HUES6 (cell line): ENCODE measurements around the gene ID1.

Experiments used
- H3K27ac ChIP-seq: 2 replicates; pipeline ENCODE4 v1.7.0; 2013; ENCODE audit warnings: low read depth, mild to moderate bottlenecking, low read length, inconsistent platforms
- H3K27me3 ChIP-seq: 2 replicates; pipeline ENCODE4 v1.6.1; 2013; ENCODE audit warnings: low read length; ENCODE audit not compliant: control insufficient read depth, insufficient read depth
- H3K36me3 ChIP-seq: 2 replicates; pipeline ENCODE4 v1.6.1; 2013; ENCODE audit warnings: low read length; ENCODE audit not compliant: control insufficient read depth, insufficient read depth
- H3K4me1 ChIP-seq: 2 replicates; pipeline ENCODE4 v1.6.1; 2013; ENCODE audit warnings: low read length; ENCODE audit not compliant: control insufficient read depth, insufficient read depth
- H3K4me3 ChIP-seq: 2 replicates; pipeline ENCODE4 v1.5.1; 2013; ENCODE audit warnings: low read depth, low read length
- H3K9ac ChIP-seq: one replicate; pipeline ENCODE4 v1.6.1; 2013; ENCODE audit warnings: mild to moderate bottlenecking, low read length
- H3K9me3 ChIP-seq: 2 replicates; pipeline ENCODE4 v1.6.1; 2013; ENCODE audit warnings: low read depth, low read length; ENCODE audit not compliant: control insufficient read depth, insufficient read depth

The ID1 gene, protein sequence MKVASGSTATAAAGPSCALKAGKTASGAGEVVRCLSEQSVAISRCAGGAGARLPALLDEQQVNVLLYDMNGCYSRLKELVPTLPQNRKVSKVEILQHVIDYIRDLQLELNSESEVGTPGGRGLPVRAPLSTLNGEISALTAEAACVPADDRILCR

DNA sequence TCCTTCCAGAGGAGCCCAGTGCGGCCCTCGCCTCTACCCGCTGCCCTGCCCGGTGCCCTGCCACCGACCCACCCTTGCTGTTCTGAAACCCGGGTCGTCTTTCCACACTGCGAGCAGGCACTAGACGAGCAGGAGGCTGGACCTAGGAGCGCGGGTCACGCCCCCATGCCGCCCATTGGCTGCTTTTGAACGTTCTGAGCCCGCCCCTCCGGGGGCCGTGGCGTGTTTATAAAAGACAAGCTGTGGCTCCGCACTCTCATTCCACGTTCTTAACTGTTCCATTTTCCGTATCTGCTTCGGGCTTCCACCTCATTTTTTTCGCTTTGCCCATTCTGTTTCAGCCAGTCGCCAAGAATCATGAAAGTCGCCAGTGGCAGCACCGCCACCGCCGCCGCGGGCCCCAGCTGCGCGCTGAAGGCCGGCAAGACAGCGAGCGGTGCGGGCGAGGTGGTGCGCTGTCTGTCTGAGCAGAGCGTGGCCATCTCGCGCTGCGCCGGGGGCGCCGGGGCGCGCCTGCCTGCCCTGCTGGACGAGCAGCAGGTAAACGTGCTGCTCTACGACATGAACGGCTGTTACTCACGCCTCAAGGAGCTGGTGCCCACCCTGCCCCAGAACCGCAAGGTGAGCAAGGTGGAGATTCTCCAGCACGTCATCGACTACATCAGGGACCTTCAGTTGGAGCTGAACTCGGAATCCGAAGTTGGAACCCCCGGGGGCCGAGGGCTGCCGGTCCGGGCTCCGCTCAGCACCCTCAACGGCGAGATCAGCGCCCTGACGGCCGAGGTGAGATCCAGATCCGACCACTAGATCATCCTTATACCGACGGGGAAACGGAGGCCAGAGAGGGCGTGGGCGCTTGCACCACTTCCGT is at the start of gene ID1:
Gene ID1, plus strand, starts transcription at position 259 of the 871 bp plus-strand sequence. Its CDS starts 99 bp downstream, at position 358.
- H3K4me1 ChIP-seq = peaks cover 34% of the 10 kb centered on the region
- H3K4me3 ChIP-seq = peak within 1 kb of the TSS; percentile 86
- peak within 1 kb of the TSS; percentile 93 for H3K27ac ChIP-seq
- peaks cover 18% of the 10 kb centered on the region for H3K36me3 ChIP-seq
- no peaks in the 10 kb centered on the region for H3K27me3 ChIP-seq
- no peaks in the 10 kb centered on the region for H3K9me3 ChIP-seq
- peak within 1 kb of the TSS; percentile 97 for H3K9ac ChIP-seq

DNA sequence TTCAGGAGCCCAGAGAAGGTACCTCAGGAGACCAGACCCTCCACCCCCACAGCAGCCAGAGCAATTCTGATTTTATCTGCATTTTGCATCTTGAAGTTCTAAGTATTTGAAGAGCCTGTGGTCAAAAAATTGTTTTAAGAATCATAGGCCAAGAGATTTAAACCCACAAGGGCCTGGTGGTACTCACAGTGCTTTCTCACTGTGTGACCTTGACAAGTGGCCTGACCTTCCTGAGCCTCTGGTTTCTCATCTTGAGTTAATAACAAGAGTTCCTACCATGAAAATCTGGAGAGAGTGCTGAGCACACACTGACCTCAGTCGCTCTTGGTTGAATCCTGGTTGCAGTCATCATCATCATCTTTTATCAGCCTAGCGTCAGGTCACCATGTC is 45.4 kb upstream of the ID1 start:
- H3K4me1 ChIP-seq = peaks cover 11% of the 10 kb centered on the region
- no peak overlapping the region; the same call in 1 of the 2 replicates for H3K27ac ChIP-seq
- no peaks in the 10 kb centered on the region for H3K27me3 ChIP-seq
- H3K36me3 ChIP-seq = peaks cover 78% of the 10 kb centered on the region
- H3K9me3 ChIP-seq = no peaks in the 10 kb centered on the region
- no peak overlapping the region for H3K4me3 ChIP-seq
- H3K9ac ChIP-seq = peak overlapping the region; percentile 49

DNA sequence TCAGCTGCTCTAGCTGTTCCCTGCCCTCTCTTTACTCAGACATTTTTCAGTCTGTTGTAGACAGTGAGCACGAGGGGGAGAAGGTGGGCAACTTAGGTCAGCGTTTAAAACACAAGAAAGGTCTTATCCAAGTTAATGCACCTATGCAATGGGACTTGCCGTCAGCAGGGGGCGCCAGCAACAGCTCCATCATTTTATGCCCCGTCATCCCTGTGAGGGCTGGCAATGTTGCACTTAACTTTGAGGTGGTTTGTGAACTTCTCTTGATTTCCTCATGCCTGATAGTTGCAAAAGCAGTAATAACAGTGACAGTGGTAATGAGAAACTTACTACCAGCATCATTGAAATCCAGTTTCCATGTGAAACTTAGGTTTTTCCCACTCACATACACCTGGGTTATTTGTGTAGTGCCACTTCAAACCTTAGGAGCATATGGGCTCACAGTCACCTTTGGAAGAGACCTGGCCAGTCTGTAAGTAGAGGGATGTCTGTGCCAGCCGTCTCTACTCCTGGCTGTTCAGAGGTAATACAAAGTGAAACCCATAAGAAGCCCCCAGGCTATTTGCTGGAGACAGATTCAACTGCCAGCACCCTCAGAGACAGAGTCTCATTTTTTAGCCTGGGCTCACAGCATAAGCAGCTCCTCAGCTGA is 44.9 kb upstream of the ID1 start:
- Histone ChIP-seq H3K27me3 (no peaks in the 10 kb centered on the region), H3K27ac (peak overlapping the region; percentile 65), H3K4me1 (peaks cover 11% of the 10 kb centered on the region), H3K4me3 (no peak overlapping the region), H3K36me3 (peaks cover 73% of the 10 kb centered on the region), H3K9ac (peak overlapping the region; percentile 49), H3K9me3 (no peaks in the 10 kb centered on the region)

DNA sequence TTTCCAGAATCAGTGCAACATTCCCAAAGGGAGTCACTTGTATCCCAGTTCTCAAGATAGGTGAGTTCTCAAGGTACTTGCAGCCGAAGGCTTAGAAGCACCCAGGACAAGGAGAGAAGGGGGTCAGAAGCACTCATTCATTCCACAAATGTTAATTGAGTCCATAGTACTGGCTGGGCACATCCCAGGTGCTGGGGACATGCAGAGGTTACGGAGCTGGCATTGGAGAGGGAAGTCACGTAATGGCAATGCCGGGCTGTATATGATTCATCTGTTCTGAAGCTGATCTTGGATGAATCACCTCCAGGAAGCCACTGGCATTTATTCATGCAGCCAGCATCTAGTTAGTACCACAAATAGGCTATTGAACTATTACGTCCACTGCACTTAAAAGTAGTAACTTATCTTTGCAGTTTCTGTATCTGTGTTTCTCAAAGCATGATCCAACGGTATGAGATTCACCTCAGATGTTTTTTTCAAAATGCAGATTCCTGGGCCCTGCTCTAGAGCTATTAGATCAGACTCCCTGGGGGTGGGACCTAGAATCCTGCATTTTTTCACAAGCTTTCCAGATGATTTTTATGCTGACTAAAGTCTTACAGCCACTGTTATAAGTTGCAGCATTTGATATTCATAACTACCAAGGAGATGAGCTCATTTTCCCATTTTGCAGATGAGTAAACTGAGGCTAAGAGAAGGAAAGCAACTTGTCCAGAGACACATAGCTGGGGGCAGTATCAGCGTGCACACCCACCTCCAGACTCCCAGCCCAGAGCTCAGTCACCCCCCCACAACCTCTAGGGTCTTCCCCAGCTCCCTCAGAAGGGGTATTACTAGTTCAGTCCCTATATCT is 44.1 kb upstream of the ID1 start:
- H3K4me3 ChIP-seq = no peak overlapping the region
- H3K9ac ChIP-seq = no peak overlapping the region
- H3K27ac ChIP-seq = peak overlapping the region; percentile 65
- no peaks in the 10 kb centered on the region for H3K9me3 ChIP-seq
- peaks cover 12% of the 10 kb centered on the region for H3K4me1 ChIP-seq
- H3K27me3 ChIP-seq = no peaks in the 10 kb centered on the region
- H3K36me3 ChIP-seq = peaks cover 75% of the 10 kb centered on the region

DNA sequence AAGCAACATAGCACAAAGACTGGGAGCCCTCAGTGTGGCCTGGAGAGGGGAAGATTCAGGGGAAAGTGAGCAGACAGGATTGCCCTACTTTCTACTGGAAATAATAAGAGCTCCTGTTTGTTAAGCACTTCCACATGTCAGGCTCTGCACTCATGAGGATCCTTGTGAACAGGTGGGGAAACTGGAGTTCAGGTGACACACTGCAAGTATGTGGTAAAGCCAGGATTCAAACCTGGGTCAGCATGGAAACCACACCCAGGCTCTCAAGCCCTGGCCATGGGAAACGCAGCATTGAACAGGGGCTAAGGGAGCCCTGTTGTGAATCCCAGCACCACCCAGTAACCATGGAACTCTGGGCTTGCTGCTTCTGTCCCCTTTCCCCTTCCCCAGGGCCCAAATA is 42.8 kb upstream of the ID1 start:
- Histone ChIP-seq H3K27ac (no peak overlapping the region), H3K9ac (no peak overlapping the region), H3K36me3 (peaks cover 76% of the 10 kb centered on the region), H3K27me3 (no peaks in the 10 kb centered on the region), H3K4me1 (peaks cover 25% of the 10 kb centered on the region), H3K9me3 (no peaks in the 10 kb centered on the region), H3K4me3 (no peak overlapping the region)

DNA sequence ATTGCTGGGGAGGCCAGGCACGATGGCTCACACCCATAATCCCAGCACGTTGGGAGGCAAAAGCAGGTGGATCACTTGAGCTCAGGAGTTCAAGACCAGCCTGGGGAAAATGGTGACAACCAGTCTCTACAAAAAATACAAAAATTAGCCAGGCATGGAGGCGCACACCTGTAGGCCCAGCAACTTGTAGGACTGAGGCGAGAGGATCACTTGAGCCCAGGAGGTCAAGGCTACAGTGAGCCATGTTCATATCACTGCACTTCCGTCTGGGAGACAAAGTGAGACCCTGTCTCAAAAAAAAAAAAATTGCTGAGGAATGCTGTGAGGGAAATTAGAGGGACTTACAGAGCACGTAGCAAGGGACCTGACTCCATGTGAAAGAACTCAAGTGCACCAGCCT is 40.8 kb upstream of the ID1 start:
- Histone ChIP-seq H3K27me3 (no peaks in the 10 kb centered on the region), H3K9me3 (no peaks in the 10 kb centered on the region), H3K4me1 (peaks cover 39% of the 10 kb centered on the region), H3K36me3 (peaks cover 80% of the 10 kb centered on the region), H3K4me3 (no peak overlapping the region), H3K27ac (no peak overlapping the region), H3K9ac (no peak overlapping the region)

DNA sequence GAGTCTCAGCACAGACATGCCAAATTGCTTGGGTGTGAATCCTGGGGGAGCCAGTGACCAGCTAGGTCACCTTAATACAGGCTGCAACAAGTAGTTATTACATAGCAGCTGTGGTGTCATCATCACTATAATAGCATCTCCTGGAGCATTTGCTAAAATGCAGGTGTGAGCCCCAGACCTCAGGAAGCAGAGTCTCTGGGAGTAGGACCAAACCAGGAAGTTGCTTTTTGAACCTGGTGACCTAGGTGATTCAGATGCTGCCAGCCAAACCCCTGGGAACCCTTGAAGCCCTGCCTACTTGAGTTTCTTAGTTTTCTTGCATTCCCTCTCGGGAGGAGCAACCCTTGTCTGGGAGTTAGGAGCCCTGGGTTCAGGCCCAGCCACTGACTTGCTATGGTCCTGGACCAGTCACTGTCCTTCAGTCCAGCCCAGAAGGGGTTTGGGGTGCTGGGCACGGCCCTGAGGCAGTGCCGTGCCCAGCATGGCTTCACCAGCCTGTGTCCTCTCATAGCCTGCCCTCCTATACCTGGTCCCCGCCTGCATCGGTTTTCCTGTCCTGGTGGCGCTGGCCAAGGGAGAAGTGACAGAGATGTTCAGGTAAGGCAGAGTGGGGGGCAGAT is 39.3 kb upstream of the ID1 start:
- Histone ChIP-seq H3K27me3 (no peaks in the 10 kb centered on the region), H3K36me3 (peaks cover 76% of the 10 kb centered on the region), H3K4me1 (peaks cover 34% of the 10 kb centered on the region), H3K9me3 (no peaks in the 10 kb centered on the region), H3K27ac (no peak overlapping the region), H3K4me3 (no peak overlapping the region), H3K9ac (no peak overlapping the region)

DNA sequence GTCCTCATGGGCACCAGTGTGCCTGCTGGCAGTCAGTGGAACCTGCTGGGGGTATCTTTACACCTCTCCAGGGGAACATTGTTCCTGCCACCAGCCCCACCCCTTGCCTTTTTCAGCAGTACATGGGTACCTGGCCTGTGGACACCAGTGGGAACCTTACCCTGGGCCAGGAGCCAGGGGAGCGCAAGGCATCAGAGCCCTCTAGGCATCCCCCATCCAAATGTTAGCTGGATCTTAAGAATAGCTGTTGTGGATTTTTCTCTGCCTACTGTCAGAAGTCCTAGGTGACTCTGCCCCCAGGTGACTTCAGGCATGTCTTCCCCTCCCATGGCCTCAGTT is 38.8 kb upstream of the ID1 start:
- Histone ChIP-seq H3K9me3 (no peaks in the 10 kb centered on the region), H3K4me3 (no peak overlapping the region), H3K27ac (no peak overlapping the region), H3K36me3 (peaks cover 71% of the 10 kb centered on the region), H3K27me3 (no peaks in the 10 kb centered on the region), H3K4me1 (peaks cover 34% of the 10 kb centered on the region), H3K9ac (no peak overlapping the region)

DNA sequence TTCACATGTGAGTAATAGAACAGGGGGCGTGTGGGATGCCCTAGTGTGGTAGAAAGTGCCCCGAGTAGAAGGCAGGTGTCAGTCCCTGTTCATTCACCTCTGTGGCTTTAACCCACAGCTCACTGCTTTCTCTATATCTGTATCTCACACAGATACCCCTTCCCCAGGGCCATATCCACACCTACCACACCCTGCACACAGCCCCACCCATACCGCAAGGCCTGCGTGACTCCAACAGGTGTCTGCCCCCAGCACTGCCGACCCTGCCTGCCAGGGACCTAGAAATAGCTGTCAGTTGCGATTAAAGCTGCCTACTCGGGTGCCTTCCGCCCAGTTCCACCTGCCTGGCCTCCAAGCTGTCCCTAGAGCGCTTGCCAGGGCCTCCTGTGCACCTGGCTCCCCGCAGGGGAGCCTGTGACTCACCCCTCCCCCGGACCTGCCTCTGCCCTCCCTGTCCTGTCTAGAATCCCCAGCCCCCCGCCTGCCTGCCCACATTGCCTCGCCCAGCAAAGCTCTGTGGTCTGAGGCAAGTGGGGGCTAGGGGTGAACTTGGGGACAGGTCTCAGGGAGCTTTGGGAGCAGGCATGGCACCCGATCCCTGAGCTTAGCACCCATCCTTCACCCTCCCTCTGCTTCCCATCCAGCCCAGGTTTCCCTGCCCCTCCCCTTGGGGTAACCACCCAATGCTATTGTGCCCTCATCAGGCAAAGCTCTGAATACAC is 38.3 kb upstream of the ID1 start:
- H3K4me3 ChIP-seq = no peak overlapping the region
- no peaks in the 10 kb centered on the region for H3K27me3 ChIP-seq
- peaks cover 66% of the 10 kb centered on the region for H3K36me3 ChIP-seq
- H3K9me3 ChIP-seq = no peaks in the 10 kb centered on the region
- no peak overlapping the region for H3K27ac ChIP-seq
- peaks cover 34% of the 10 kb centered on the region for H3K4me1 ChIP-seq
- H3K9ac ChIP-seq = peak overlapping the region; percentile 27

DNA sequence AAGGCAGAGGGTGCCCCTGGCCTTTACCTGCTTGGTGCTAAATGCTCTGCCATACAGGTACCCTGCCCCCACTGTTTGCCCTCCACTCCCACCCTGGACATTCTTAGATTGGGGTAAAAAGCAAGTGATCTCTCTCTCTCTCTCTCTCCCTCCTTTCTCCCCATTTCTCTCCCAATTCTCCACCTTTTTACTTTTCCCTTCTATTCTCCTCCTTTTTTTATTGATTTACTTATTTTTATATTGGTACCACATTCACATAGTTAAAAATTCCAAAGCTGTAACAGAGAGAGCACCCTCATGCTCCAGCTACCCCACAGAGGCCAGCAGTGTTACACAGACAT is 37.7 kb upstream of the ID1 start:
- Histone ChIP-seq H3K9me3 (no peaks in the 10 kb centered on the region), H3K27ac (no peak overlapping the region), H3K9ac (peak overlapping the region; percentile 27), H3K4me1 (peaks cover 39% of the 10 kb centered on the region), H3K4me3 (no peak overlapping the region), H3K27me3 (no peaks in the 10 kb centered on the region), H3K36me3 (peaks cover 61% of the 10 kb centered on the region)
